Keratinocyte (primary cell): ENCODE data around the gene MRPL9. TPM values are rescaled to one million over a fixed set of nuclear protein-coding genes. Genes with fewer than 3 reads are reported as not detected.
A peak's percentile ranks its signal among the peaks of the same experiment; 100 is the strongest.

Experiments
- DNase-seq: peaks from one replicate; pipeline ENCODE4 v3.0.0-alpha.2; 2011; ENCODE audit warnings: low read depth, missing footprints, low spot score
- FAIRE-seq: peaks from 2 replicates; lab custom pipeline; 2011; peaks lifted over from hg19 to GRCh38; lab: Jason Lieb, UNC
- H2AFZ ChIP-seq: 2 replicates; pipeline ENCODE4 v1.6.0; 2012; ENCODE audit warnings: low read length, control low read depth, inconsistent platforms; ENCODE audit not compliant: control insufficient read depth
- H3K27ac ChIP-seq: 2 replicates; pipeline ENCODE4 v1.5.1; 2011; ENCODE audit warnings: low read length; ENCODE audit not compliant: control insufficient read depth, insufficient read depth
- H3K27me3 ChIP-seq: 3 replicates; pipeline ENCODE4 v1.6.0; 2011; ENCODE audit warnings: low read length; ENCODE audit not compliant: control insufficient read depth, insufficient read depth; ENCODE audit errors: extremely low read depth
- H3K36me3 ChIP-seq, 2 experiments: 2 replicates in 1 of 2; 3 replicates in 1 of 2; pipeline ENCODE4 v1.5.1; 2011; ENCODE audit warnings: low read length in 2 of 2, mild to moderate bottlenecking in 1 of 2; ENCODE audit not compliant: control insufficient read depth in 2 of 2, insufficient read depth in 2 of 2; ENCODE audit errors: extremely low read depth in 1 of 2
- H3K4me1 ChIP-seq: 3 replicates; pipeline ENCODE4 v1.5.1; 2011; ENCODE audit warnings: low read length; ENCODE audit not compliant: control insufficient read depth, insufficient read depth; ENCODE audit errors: extremely low read depth
- H3K4me2 ChIP-seq: 3 replicates; pipeline ENCODE4 v1.6.0; 2011; ENCODE audit warnings: low read depth, low read length; ENCODE audit not compliant: control insufficient read depth, insufficient read depth; ENCODE audit errors: extremely low read depth
- H3K4me3 ChIP-seq, 3 experiments: fragments of 200-600 bp in 1 of 3; sonication (generic) in 1 of 3; 2 replicates in 2 of 3; 3 replicates in 1 of 3; pipeline ENCODE4 v1.5.1; 2011 to 2016; ENCODE audit warnings: low read length in 3 of 3, mild to moderate bottlenecking in 3 of 3, control low read depth in 2 of 3, inconsistent platforms in 1 of 3, low read depth in 1 of 3, mixed read lengths in 1 of 3, mixed run types in 1 of 3, moderate library complexity in 1 of 3; ENCODE audit not compliant: control insufficient read depth in 2 of 3, insufficient read depth in 2 of 3; ENCODE audit errors: extremely low read depth in 1 of 3
- H3K79me2 ChIP-seq: 2 replicates; pipeline ENCODE4 v1.6.0; 2012; ENCODE audit warnings: low read length; ENCODE audit not compliant: control insufficient read depth, insufficient read depth
- H3K9ac ChIP-seq: 3 replicates; pipeline ENCODE4 v1.6.0; 2011; ENCODE audit warnings: low read length; ENCODE audit not compliant: control insufficient read depth, insufficient read depth; ENCODE audit errors: extremely low read depth
- H3K9me1 ChIP-seq: 3 replicates; pipeline ENCODE4 v1.6.0; 2011; ENCODE audit warnings: low read length; ENCODE audit not compliant: control insufficient read depth, insufficient read depth; ENCODE audit errors: extremely low read depth
- H3K9me3 ChIP-seq: 2 replicates; pipeline ENCODE4 v1.5.1; 2012; ENCODE audit warnings: low read depth, low read length; ENCODE audit not compliant: control insufficient read depth
- H4K20me1 ChIP-seq: 3 replicates; pipeline ENCODE4 v1.6.0; 2011; ENCODE audit warnings: low read length; ENCODE audit not compliant: control insufficient read depth, insufficient read depth; ENCODE audit errors: extremely low read depth
- EZH2 ChIP-seq: IDR thresholded peaks from one replicate; pipeline ENCODE4 v1.6.1; 2012; ENCODE audit warnings: inconsistent platforms, mild to moderate bottlenecking, low read length, moderate library complexity
- dilution Hi-C: fragments of 300-500 bp; cut with MboI; formaldehyde crosslinking; loops from one replicate; pipeline ENCODE4 v1.7.0; 2020; ENCODE audit warnings: low sequenced_read_pairs; ENCODE audit not compliant: extremely low pct_ligation_motif_present
- polyA minus RNA-seq, 3 experiments: library from RNA; depleted of rRNA, polyadenylated mRNA; stranded (reverse); fragments of >200 nt; gene quantifications; 1 replicate in 1 of 3; 2 replicates in 1 of 3; 3 replicates in 1 of 3; pipeline ENCODE4 v1.2.3, GENCODE V29; 2011
- polyA plus RNA-seq, 5 experiments: library from polyadenylated mRNA; depleted of rRNA in 3 of 5; stranded (reverse) in 3 of 5; stranded (forward) in 1 of 5; unstranded in 1 of 5; fragments of >200 nt; gene quantifications; 1 replicate in 1 of 5; 2 replicates in 3 of 5; 3 replicates in 1 of 5; pipeline versions ENCODE4 v1.2.1 to v1.2.3, GENCODE V29; 2011 to 2012; ENCODE audit warnings: missing spikeins in 2 of 5, low read depth in 1 of 5, low replicate concordance in 1 of 5
- TF ChIP-seq, protein P1 (sequence below), 3 experiments: IDR thresholded peaks in 1 of 3; conservative IDR thresholded peaks in 1 of 3; optimal IDR thresholded peaks in 1 of 3; 2 replicates in 2 of 3; 3 replicates in 1 of 3; pipeline versions ENCODE3 to v1.5.1; 2011; ENCODE audit warnings: low read length in 3 of 3, mild to moderate bottlenecking in 3 of 3, moderate library complexity in 2 of 3, control low read depth in 1 of 3, inconsistent platforms in 1 of 3; ENCODE audit not compliant: insufficient read depth in 2 of 3; ENCODE audit errors: extremely low read depth in 1 of 3

Gene MRPL9
- polyA plus RNA-seq: 73.7 to 125 TPM (median 75.0 TPM) in 3 replicates
- polyA plus RNA-seq (2011; ENCODE audit: low read depth): 95.0 TPM
- polyA plus RNA-seq (2011; cell fraction: cytosol; rRNA removed): 68.1 and 89.3 TPM in 2 replicates
- 54.7 and 57.2 TPM in 2 replicates for polyA plus RNA-seq (2011; cell fraction: nucleus; rRNA removed)
- 48.8 and 77.9 TPM in 2 replicates for polyA plus RNA-seq (2012; ENCODE audit: low replicate concordance)
- 38.1 to 62.4 TPM (median 48.2 TPM) in 3 replicates for polyA minus RNA-seq
- polyA minus RNA-seq (2011; cell fraction: cytosol; rRNA and poly(A)+ RNA removed): 66.4 TPM
- 16.7 and 21.1 TPM in 2 replicates for polyA minus RNA-seq (2011; cell fraction: nucleus; rRNA and poly(A)+ RNA removed)

- dilution Hi-C loops: no loop called here
- Histone ChIP-seq H3K9me3 (no peaks in the 10 kb centered on the region), H3K27me3 (no peaks in the 10 kb centered on the region), H2AFZ (peak within 1 kb of the TSS; percentile 98), H3K9me1 (no peaks in the 10 kb centered on the region), H3K9ac (peak within 1 kb of the TSS; percentile 94), H3K4me2 (peak within 1 kb of the TSS; percentile 99), H3K79me2 (peaks cover 8% of the 10 kb centered on the region), H3K27ac (peak within 1 kb of the TSS; percentile 91), H4K20me1 (no peaks in the 10 kb centered on the region), H3K36me3 (peaks cover 10 to 12% of the 10 kb centered on the region in 2 experiments), H3K4me1 (peaks cover 31% of the 10 kb centered on the region), H3K4me3 (peak within 1 kb of the TSS; percentile 69 to 96 (median 86))
- DNase-seq: no peak
- no peak for TF ChIP-seq EZH2
- TF ChIP-seq, protein P1, sequence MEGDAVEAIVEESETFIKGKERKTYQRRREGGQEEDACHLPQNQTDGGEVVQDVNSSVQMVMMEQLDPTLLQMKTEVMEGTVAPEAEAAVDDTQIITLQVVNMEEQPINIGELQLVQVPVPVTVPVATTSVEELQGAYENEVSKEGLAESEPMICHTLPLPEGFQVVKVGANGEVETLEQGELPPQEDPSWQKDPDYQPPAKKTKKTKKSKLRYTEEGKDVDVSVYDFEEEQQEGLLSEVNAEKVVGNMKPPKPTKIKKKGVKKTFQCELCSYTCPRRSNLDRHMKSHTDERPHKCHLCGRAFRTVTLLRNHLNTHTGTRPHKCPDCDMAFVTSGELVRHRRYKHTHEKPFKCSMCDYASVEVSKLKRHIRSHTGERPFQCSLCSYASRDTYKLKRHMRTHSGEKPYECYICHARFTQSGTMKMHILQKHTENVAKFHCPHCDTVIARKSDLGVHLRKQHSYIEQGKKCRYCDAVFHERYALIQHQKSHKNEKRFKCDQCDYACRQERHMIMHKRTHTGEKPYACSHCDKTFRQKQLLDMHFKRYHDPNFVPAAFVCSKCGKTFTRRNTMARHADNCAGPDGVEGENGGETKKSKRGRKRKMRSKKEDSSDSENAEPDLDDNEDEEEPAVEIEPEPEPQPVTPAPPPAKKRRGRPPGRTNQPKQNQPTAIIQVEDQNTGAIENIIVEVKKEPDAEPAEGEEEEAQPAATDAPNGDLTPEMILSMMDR (optimal IDR thresholded peaks at IDR 0.05 in 1 of 3, IDR thresholded peaks at IDR 0.05 in 1 of 3, conservative IDR thresholded peaks at IDR 0.05 in 1 of 3; ENCODE audit: extremely low read depth in 1 of 3, insufficient read depth in 2 of 3, low read length in 3 of 3): no peak
- peak; percentile 44 for FAIRE-seq
Measured at GRCh38 chr1:151762941-151763921, at the start of gene MRPL9. TSS of gene MRPL9 (minus strand) at chr1:151763496. CDS start at chr1:151763479, 17 bp downstream.

DNA sequence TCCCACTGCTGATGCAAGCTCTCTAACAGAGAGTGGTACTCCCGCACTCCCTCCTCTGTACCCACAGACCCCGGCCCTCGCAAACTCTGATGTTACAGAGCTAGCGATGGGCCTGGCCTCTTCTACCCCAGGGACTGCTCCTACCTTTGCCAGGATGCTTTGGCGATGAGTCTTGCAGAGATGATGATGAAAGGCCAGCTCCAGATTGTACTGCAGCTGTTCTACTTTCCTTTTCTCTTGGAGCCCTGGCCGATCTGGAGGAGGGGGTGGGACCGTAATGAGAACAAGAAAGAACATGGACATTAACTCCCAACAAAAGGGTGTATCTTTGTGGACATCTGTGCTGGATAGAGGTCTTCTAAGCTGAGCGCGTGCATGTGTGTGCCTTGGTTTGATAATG lies 47.9 kb upstream of the MRPL9 start:
- Histone ChIP-seq H3K4me2 (no peak overlapping the region), H3K9me1 (no peaks in the 10 kb centered on the region), H3K36me3 (no peaks in the 10 kb centered on the region), H4K20me1 (no peaks in the 10 kb centered on the region), H2AFZ (no peak overlapping the region), H3K4me3 (no peak overlapping the region), H3K79me2 (no peaks in the 10 kb centered on the region), H3K9me3 (no peaks in the 10 kb centered on the region), H3K27me3 (peaks cover 15% of the 10 kb centered on the region), H3K9ac (no peak overlapping the region), H3K27ac (no peak overlapping the region), H3K4me1 (no peaks in the 10 kb centered on the region)
- FAIRE-seq (no peak), DNase-seq (no peak)
- TF ChIP-seq EZH2: no peak
- TF ChIP-seq, protein P1 (optimal IDR thresholded peaks at IDR 0.05 in 1 of 3, IDR thresholded peaks at IDR 0.05 in 1 of 3, conservative IDR thresholded peaks at IDR 0.05 in 1 of 3; ENCODE audit: extremely low read depth in 1 of 3, insufficient read depth in 2 of 3, low read length in 3 of 3): no peak
- dilution Hi-C loops: no loop called here
